HepG2 (cell line): ENCODE measurements around the gene DEFB112. TPM values are rescaled to one million over a fixed set of nuclear protein-coding genes. Genes with fewer than 3 reads are reported as not detected.

Source experiments
- FOXA3 ChIP-seq: IDR thresholded peaks from 2 replicates; pipeline ENCODE4 v1.6.1; 2016; ENCODE audit warnings: missing genetic modification reagents, missing compliant biosample characterization
- HNRNPL ChIP-seq: fragments of 200-400 bp; formaldehyde crosslinking; IDR thresholded peaks from 2 replicates; pipeline ENCODE4 v1.6.1; 2017; ENCODE audit warnings: mild to moderate bottlenecking, low read depth, low read length
- MYPOP ChIP-seq: sonication (generic); formaldehyde crosslinking; IDR thresholded peaks from 2 replicates; pipeline ENCODE4 v1.8.1; 2023; ENCODE audit warnings: mild to moderate bottlenecking, moderate library complexity, missing genetic modification reagents
- NPAS2 ChIP-seq: sonication (generic); formaldehyde crosslinking; IDR thresholded peaks from 2 replicates; pipeline ENCODE4 v1.8.0; 2022; ENCODE audit warnings: mild to moderate bottlenecking, missing genetic modification reagents, borderline replicate concordance
- RBAK ChIP-seq: sonication (generic); formaldehyde crosslinking; IDR thresholded peaks from 2 replicates; pipeline ENCODE4 v1.5.1; 2020; ENCODE audit warnings: mild to moderate bottlenecking, missing genetic modification reagents
- SP5 ChIP-seq: IDR thresholded peaks from 2 replicates; pipeline ENCODE4 v1.6.1; 2016; ENCODE audit warnings: low read depth, borderline replicate concordance
- TP53 ChIP-seq: sonication (generic); formaldehyde crosslinking; conservative IDR thresholded peaks from 2 replicates; pipeline ENCODE4 v1.4.0; 2020; ENCODE audit warnings: missing genetic modification reagents
- ZFP62 ChIP-seq: sonication (generic); formaldehyde crosslinking; IDR thresholded peaks from 2 replicates; pipeline ENCODE4 v1.4.0; 2020; ENCODE audit warnings: missing genetic modification reagents
- ZMYM4 ChIP-seq: sonication (generic); formaldehyde crosslinking; IDR thresholded peaks from 2 replicates; pipeline ENCODE4 v1.8.1; 2023; ENCODE audit warnings: mild to moderate bottlenecking, missing genetic modification reagents
- ZNF326 ChIP-seq: sonication (generic); formaldehyde crosslinking; IDR thresholded peaks from 2 replicates; pipeline ENCODE4 v1.4.0; 2020; ENCODE audit warnings: missing genetic modification reagents, borderline replicate concordance
- ZNF7 ChIP-seq: IDR thresholded peaks from 2 replicates; pipeline ENCODE4 v1.6.1; 2016; ENCODE audit warnings: missing biosample characterization, missing genetic modification reagents
- ZSCAN30 ChIP-seq: sonication (generic); formaldehyde crosslinking; IDR thresholded peaks from 2 replicates; pipeline ENCODE4 v1.5.0; 2020; ENCODE audit warnings: mild to moderate bottlenecking, missing genetic modification reagents
- polyA plus RNA-seq, 8 experiments: library from polyadenylated mRNA; depleted of rRNA in 3 of 8; stranded (reverse) in 7 of 8; unstranded in 1 of 8; fragments of >200 nt; fragmentation: Illumina TruSeq in 4 of 8; extraction: Trizol in 4 of 8; gene quantifications; 2 replicates each; pipeline versions ENCODE4 v1.2.1 to v1.2.3, GENCODE V29; 2011 to 2016; ENCODE audit warnings: low read depth in 4 of 8, missing spikeins in 1 of 8, mixed read lengths in 1 of 8; ENCODE audit not compliant: insufficient read depth in 1 of 8
- total RNA-seq, 5 experiments: library from RNA; depleted of rRNA; stranded (reverse); fragments of >200 nt; fragmentation: Illumina TruSeq; extraction: Trizol; gene quantifications; 2 replicates each; pipeline ENCODE4 v1.2.3, GENCODE V29; 2016; ENCODE audit warnings: low read depth in 1 of 5
- TF ChIP-seq, protein P1 (sequence below): sonication (generic); formaldehyde crosslinking; IDR thresholded peaks from 2 replicates; pipeline ENCODE4 v1.4.0; 2020; ENCODE audit warnings: missing genetic modification reagents
- TF ChIP-seq, protein P2 (sequence below): sonication (generic); formaldehyde crosslinking; IDR thresholded peaks from 2 replicates; pipeline ENCODE4 v1.4.0; 2020; ENCODE audit warnings: low read depth, missing genetic modification reagents
- TF ChIP-seq, protein P3 (sequence below), 2 experiments: sonication (generic) in 1 of 2; formaldehyde crosslinking in 1 of 2; IDR thresholded peaks; 2 replicates each; pipeline versions ENCODE4 v1.5.1 to v1.6.1; 2011 to 2020; ENCODE audit warnings: borderline replicate concordance in 1 of 2, low read depth in 1 of 2, low read length in 1 of 2, mild to moderate bottlenecking in 1 of 2, missing genetic modification reagents in 1 of 2, moderate library complexity in 1 of 2
- TF ChIP-seq, protein P4 (sequence below): sonication (generic); formaldehyde crosslinking; IDR thresholded peaks from 2 replicates; pipeline ENCODE4; 2020; ENCODE audit warnings: missing genetic modification reagents, mild to moderate bottlenecking, borderline replicate concordance

Gene DEFB112
- total and polyA plus RNA-seq, 2 of the 13 experiments (the other 11 are each of a cell fraction or from before 2014, with no cell fraction given): not detected

DNA sequence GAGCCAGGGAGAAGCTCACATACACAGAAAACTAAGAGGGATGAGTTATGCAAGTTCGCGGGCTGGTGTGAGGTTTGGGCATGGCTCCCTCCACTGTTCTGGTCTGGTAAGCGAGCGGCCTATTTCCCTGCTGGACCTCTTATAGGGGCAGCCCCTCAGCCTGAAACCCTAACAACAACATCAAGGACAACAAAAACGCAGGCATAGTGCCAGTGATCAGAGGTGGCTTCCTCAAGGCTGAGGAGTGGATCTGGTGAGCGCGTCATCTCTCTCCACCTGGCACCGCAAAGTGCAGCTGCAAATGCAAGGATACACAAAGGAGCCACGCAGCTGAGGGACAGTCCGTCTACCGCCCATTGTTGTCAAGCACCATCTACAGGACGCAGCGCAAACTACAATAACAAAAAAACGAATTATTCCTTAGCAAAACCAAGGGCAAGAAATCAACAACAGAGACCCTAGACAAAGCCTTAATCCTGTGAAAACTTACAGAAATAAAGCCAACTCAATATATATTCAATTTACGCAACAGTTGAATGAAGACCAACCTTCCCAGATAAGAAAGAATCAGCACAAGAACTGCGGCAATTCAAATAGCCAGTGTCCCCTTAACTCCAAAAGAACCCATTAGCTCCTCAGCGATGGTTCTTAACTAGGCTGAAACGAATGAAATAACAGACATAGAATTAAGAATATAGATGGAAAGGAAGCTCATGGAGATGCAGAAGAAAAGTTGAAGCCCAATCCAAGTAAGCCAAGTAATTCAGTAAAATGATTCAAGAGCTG is 18.8 kb downstream of the DEFB112 start (continued):
- TF ChIP-seq HNRNPL (no peak), RBAK (CRISPR knock-in tag) (no peak), TP53 (CRISPR knock-in tag) (no peak), NPAS2 (CRISPR knock-in tag) (no peak), ZNF7 (CRISPR knock-in tag) (no peak), ZSCAN30 (CRISPR knock-in tag) (no peak), FOXA3 (CRISPR knock-in tag) (0 out of 2 replicates have a peak, but pooled peaks have one; percentile 9), ZMYM4 (CRISPR knock-in tag) (peak; percentile 62), MYPOP (peak; percentile 46; the same call in 1 of the 2 replicates), ZNF326 (CRISPR knock-in tag) (no peak), ZFP62 (no peak), SP5 (CRISPR knock-in tag) (no peak)
- TF ChIP-seq, protein P1, sequence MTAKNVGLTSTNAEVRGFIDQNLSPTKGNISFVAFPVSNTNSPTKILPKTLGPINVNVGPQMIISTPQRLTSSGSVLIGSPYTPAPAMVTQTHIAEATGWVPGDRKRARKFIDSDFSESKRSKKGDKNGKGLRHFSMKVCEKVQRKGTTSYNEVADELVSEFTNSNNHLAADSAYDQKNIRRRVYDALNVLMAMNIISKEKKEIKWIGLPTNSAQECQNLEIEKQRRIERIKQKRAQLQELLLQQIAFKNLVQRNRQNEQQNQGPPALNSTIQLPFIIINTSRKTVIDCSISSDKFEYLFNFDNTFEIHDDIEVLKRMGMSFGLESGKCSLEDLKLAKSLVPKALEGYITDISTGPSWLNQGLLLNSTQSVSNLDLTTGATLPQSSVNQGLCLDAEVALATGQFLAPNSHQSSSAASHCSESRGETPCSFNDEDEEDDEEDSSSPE (CRISPR knock-in tag): no peak
- TF ChIP-seq, protein P2, sequence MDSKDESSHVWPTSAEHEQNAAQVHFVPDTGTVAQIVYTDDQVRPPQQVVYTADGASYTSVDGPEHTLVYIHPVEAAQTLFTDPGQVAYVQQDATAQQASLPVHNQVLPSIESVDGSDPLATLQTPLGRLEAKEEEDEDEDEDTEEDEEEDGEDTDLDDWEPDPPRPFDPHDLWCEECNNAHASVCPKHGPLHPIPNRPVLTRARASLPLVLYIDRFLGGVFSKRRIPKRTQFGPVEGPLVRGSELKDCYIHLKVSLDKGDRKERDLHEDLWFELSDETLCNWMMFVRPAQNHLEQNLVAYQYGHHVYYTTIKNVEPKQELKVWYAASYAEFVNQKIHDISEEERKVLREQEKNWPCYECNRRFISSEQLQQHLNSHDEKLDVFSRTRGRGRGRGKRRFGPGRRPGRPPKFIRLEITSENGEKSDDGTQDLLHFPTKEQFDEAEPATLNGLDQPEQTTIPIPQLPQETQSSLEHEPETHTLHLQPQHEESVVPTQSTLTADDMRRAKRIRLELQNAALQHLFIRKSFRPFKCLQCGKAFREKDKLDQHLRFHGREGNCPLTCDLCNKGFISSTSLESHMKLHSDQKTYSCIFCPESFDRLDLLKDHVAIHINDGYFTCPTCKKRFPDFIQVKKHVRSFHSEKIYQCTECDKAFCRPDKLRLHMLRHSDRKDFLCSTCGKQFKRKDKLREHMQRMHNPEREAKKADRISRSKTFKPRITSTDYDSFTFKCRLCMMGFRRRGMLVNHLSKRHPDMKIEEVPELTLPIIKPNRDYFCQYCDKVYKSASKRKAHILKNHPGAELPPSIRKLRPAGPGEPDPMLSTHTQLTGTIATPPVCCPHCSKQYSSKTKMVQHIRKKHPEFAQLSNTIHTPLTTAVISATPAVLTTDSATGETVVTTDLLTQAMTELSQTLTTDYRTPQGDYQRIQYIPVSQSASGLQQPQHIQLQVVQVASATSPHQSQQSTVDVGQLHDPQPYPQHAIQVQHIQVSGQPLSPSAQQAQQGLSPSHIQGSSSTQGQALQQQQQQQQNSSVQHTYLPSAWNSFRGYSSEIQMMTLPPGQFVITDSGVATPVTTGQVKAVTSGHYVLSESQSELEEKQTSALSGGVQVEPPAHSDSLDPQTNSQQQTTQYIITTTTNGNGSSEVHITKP (CRISPR knock-in tag): no peak
- TF ChIP-seq, protein P3, sequence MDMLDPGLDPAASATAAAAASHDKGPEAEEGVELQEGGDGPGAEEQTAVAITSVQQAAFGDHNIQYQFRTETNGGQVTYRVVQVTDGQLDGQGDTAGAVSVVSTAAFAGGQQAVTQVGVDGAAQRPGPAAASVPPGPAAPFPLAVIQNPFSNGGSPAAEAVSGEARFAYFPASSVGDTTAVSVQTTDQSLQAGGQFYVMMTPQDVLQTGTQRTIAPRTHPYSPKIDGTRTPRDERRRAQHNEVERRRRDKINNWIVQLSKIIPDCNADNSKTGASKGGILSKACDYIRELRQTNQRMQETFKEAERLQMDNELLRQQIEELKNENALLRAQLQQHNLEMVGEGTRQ (IDR thresholded peaks at IDR 0.05; ENCODE audit: low read depth, low read length): no peak
- TF ChIP-seq, protein P3 (CRISPR knock-in tag; IDR thresholded peaks at IDR 0.05; ENCODE audit: borderline replicate concordance): no peak
- TF ChIP-seq, protein P4, sequence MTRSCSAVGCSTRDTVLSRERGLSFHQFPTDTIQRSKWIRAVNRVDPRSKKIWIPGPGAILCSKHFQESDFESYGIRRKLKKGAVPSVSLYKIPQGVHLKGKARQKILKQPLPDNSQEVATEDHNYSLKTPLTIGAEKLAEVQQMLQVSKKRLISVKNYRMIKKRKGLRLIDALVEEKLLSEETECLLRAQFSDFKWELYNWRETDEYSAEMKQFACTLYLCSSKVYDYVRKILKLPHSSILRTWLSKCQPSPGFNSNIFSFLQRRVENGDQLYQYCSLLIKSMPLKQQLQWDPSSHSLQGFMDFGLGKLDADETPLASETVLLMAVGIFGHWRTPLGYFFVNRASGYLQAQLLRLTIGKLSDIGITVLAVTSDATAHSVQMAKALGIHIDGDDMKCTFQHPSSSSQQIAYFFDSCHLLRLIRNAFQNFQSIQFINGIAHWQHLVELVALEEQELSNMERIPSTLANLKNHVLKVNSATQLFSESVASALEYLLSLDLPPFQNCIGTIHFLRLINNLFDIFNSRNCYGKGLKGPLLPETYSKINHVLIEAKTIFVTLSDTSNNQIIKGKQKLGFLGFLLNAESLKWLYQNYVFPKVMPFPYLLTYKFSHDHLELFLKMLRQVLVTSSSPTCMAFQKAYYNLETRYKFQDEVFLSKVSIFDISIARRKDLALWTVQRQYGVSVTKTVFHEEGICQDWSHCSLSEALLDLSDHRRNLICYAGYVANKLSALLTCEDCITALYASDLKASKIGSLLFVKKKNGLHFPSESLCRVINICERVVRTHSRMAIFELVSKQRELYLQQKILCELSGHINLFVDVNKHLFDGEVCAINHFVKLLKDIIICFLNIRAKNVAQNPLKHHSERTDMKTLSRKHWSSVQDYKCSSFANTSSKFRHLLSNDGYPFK (CRISPR knock-in tag): no peak
